T follicular helper cell (primary cell): ENCODE results near the gene SYVN1.

Experiments
- DNase-seq: peaks from one replicate; pipeline ENCODE4 v3.0.0-alpha.2; 2020; ENCODE audit warnings: low read depth

Gene SYVN1

GRCh38 chr11:65087827-65088226, 46.5 kb downstream of the SYVN1 start:
- no peak for DNase-seq

DNA sequence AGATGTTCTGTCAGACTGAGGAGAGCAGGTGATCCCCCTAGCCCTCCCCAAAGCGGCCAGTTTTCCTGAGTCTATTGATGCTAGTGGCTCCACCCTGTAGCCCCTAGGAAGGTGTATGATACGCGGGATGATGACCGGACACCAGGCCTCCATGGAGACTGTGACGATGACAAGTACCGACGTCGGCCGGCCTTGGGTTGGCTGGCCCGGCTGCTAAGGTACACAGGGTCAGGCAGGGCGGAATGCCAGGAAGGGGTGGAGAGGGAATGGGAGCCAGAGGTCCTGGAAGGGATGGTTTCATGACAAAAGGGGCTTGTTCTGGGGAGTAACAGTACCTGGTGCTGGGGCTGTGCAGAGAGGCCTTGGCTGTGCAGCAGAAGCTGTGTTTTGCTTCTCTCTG, 47.1 kb downstream of the SYVN1 start:
- no peak for DNase-seq

DNA sequence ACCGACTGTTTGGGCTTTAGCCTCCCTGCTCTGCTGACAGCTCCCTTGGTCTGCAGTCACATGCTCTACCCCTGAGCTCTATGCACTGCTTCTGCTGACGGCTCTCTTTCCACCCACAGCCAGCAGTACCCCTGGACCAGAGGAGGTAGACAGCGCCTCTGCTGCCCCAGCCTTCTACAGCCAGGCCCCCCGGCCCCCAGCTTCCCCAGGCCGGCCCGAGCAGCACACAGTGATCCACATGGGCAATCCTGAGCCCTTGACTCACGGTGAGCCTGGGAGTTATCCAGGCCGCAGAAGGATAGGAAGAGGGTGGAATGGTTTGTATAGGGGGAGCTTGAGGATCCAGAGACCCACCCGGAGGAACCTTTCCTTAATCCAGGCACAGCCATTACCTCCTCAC, 47.5 kb downstream of the SYVN1 start:
- DNase-seq = no peak

DNA sequence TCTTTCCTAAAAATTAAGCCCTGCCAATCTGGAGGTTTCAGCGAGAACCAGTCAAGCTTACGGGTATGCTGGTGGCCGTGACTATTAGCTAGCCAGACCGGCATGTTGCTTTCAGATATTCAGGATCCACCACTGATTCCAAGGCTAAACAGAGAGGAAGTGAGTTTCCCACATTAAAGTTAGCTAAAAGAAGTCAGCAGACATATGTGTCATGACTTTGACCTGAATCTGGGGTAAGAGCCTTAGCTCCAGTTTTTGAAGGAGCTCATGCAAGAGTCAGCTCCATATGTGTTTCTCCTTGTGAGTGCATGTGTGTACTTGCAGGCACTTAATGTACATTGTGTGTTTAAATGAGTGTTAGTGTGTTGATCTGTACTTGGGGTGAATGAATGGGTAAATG, 48.9 kb downstream of the SYVN1 start:
- no peak for DNase-seq

DNA sequence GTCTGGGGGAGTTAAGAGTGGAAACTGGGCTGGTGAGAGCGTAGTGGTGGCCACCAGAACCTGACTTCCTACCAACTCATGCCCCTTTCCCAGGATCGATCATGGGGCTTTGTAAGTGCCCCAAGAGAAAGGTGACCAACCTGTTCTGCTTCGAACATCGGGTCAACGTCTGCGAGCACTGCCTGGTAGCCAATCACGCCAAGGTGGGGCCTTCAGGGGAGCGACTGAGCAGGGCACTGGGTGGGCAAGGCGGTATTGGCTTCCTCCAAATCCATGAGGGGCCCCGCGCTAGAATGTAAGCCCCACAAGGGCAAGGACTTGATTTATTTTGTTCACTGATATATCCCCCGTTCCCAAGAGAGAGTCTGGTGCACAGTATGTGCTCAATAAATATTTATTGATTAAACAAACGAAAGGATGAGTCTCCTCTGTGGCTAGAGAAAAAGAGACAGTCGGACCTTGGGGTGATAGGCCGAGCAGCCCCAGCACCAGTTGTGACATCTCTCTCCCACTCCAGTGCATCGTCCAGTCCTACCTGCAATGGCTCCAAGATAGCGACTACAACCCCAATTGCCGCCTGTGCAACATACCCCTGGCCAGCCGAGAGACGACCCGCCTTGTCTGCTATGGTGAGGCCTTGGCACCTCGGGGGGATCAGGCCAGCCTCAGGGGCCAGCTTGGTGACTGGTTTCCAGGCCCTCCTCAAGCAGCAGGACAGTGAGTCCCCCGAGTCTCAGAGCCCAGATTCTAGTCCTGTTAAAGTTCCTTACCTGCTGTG, 49.5 kb downstream of the SYVN1 start:
- no peak for DNase-seq

DNA sequence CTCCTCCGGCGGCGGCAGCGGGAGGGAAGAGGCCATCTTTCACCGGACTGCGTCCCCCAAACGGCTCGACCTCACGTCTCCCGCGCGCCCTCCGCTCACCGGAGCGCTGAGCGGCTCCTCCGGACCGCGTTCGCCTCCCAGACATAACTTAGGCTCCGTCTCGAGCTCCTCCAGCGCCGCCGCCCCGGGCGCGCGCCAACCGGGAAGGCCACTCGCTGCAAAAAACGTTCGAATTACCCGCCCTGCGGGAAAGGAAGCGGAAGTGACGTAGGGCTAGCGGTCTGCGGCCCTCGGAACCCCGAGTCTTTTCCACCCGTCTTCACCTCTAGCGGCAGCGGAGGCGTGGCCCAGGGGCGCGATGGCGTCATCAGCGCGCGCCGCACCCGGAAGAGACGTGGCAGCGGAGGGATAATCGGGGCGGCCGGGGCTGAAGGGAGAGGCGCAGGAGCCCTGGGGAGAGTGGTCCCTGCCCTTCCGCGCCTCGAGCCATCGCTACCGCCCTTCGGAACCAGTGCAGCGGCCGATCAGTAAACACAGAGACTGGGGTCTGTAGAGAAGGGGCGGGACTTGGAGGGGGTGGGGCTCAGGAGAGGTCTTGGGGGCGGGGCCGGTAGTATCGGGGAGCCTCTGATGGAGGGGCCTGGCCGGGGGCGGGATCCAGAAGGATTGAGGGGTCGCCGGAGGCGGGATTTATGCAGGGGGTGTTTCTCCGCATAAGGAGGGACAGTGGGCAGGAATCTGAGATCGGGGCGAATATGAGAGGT, 50.3 kb downstream of the SYVN1 start, which contains the start of the genes CDCA5 and ZFPL1:
TSS of gene CDCA5 (minus strand) at position 207 of the 764 bp plus-strand sequence. CDS start at position 145, 62 bp downstream.
TSS of gene ZFPL1 (plus strand) at position 389 of the 764 bp plus-strand sequence. CDS start 477 bp downstream, outside the sequence.
- peak; percentile 92 for DNase-seq

DNA sequence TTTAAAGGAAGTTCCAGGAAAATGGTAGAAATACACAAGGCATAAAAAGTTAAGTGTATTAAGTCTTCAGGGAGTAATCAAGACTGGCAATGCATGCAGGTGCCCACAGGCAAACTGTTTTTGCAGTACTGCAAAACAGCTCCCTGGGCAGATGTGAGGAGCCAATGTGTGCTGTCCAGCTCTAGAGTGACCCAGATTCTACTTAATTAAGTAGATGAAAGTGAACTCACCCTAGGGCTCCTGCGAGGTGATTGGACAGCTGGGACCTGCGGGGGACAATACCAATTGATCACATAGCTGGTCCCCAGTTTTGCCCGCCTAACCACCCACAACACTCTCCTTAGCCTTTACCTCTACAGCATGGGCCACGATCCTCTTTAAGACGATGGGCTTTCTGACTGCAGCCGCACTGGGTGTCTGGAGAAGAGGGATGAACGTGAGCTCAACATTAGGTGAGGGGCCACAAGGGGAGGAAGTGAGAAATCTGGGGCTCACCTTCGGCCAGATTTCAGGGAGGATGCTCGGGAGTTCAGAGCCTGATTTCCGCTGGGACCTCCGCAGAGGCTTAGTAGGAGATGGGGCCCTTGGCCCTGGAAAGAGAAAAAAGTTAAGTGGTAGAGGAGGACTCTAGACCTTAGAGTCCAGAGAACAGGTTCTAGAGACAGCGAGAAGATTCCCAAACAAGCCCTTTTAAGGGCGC, 51.0 kb downstream of the SYVN1 start:
- no peak for DNase-seq

DNA sequence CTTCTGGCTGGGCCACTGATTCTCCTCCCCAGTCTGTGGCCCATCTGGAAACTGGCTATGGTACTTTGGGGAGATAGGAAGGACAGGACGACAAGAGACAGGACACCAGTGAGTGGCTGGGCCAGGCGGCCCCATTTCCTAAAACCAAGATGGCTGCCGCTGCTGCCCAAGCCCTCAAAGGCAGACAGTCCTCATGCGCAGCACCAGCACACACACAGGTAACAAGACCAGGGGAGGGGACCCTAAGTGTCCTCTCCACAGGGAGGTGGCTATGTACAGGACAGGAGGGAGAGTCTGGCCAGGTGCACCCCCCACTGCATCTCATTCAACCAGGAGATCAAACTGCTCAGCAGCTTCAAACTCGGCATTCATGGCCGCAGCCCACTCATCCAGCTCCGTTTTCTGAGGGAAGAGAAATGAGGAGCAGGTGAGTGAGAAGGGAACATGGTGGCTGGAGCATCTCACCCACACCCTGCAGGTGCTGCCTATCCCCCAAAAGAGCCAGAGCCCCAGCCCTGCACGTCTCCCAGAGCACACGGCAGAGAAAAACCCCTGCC, 55.5 kb downstream of the SYVN1 start:
- no peak for DNase-seq

DNA sequence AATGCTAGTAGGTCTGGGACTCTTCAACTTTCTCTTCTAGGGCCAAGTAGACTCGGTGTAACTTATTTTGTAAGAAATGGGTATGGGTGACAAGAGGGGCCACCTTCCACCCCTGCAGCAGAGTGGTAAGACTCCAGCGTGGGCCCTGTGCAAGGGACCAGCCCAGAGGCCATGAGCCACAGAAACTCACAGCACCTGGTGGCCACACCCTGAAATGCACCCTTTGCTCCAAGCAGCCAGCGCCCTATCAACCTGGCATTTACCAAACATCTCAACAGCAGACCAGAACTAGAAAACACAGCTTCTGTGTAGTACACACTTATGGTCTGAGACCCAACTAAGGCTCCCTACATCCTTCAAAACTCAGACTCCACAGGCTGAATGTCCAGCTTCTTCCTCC, 56.2 kb downstream of the SYVN1 start:
- peak; percentile 61 for DNase-seq

DNA sequence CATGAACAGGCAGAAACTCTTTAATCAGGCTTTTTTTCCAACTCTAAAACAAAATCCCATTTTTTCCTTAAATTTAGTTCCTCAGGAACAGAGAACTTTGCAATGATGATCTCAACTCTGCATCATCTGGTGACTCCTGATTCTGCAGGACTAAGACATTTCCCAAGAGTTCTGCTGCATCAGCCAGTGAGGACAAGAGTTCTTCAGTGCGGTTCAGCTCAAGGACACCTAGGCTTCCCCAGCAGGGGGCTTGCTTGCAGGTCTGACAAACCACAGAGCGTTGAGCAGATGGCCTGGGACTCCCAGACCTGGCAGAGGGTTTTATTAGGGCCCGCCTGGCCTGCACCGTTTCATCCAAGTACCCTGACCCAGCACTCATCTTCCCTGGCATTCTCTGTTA, 56.9 kb downstream of the SYVN1 start:
- DNase-seq = no peak
